NCI-H2081 treated with DMSO at 0.1 percent for 48 hours (cell line): Measurements from ENCODE around the gene OR4B1.

Experiments
- DNase-seq: peaks from one replicate; lab custom pipeline; 2025; lab: John Stamatoyannopoulos, UW

OR4B1 gene

DNA sequence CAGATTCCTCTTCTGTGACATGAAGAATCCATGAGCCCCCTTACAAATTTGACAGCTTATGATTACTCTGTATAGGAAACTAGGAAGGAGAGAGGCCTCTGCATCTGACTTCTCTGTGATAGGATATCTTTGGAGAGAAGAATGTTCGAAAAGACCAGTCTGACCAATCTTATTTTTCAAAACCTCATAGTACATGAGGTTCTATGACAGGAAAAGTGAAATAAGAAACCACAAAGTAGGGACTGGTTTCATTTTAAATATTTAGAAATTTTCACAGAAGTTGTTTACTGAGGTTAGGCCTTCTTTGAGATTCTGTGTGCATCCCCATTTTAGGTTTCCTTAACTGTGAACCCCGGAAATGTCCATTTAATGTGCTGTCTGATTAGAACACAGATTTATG lies 45.0 kb downstream of the OR4B1 start:
- no peak for DNase-seq

DNA sequence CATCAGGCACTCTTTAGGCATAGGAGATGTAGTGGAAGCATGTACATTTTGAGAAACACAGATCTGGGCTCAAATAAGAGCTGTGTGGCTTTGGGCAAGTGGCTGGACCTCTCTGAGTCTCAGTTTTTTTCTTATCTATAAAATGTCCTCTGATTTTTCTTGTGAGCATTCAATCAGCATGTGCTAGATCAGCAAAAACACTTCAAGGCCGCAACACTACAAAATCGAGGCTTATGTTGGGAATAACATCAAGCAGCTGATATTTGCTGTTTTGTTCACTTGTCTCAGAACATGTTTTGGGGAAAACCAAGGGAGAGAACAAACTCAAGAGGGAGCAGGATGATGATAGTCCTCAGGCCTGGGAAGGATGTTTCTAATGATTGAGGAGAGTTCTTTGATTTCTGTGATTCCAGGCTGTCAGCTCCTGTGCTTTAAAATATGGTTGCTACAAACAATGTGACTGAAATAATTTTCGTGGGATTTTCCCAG lies 46.9 kb downstream of the OR4B1 start, which contains the start of gene OR4X1:
Gene OR4X1 (plus strand): TSS at position 439 of the 489 bp plus-strand sequence. CDS start 0 bp downstream, at position 439.
- no peak for DNase-seq
